ENCODE results near the gene FAAP20. TPM values are rescaled to one million over a fixed set of nuclear protein-coding genes. Genes with fewer than 3 reads are reported as not detected.

Gene FAAP20
- total and polyA plus RNA-seq, 9 donors, result 17.0 to 56.4 (median 45.2) TPM

- Histone ChIP-seq H3K27ac (ENCODE audit: low read length) (no peak overlapping the region), H3K9me3 (replicated peaks; ENCODE audit: control insufficient read depth, low read depth, low read length) (no peaks in the 10 kb centered on the region), H3K4me1 (ENCODE audit: control insufficient read depth, insufficient read depth, low read length) (peaks cover 81% of the 10 kb centered on the region), H3K27me3 (ENCODE audit: control insufficient read depth, insufficient read depth, low read length) (no peaks in the 10 kb centered on the region), H3K4me3 (ENCODE audit: low read length) (no peak overlapping the region), H3K36me3 (ENCODE audit: control insufficient read depth, insufficient read depth, low read length) (peaks cover 24% of the 10 kb centered on the region)
- WGBS (ENCODE audit: insufficient coverage), result 63% methylated on average over 12 of the region's 19 CpGs
- DNase-seq, result no peak
These were observed 43.2 kb upstream of the FAAP20 start for GRCh38 chr1:2237773-2238172.

- peaks cover 22% of the 10 kb centered on the region for H3K36me3 ChIP-seq (ENCODE audit: control insufficient read depth, insufficient read depth, low read length)
- H3K9me3 ChIP-seq (replicated peaks; ENCODE audit: control insufficient read depth, low read depth, low read length), result no peaks in the 10 kb centered on the region
- no peak overlapping the region for H3K4me3 ChIP-seq (ENCODE audit: low read length)
- H3K27me3 ChIP-seq (ENCODE audit: control insufficient read depth, insufficient read depth, low read length), result no peaks in the 10 kb centered on the region
- no peak overlapping the region for H3K27ac ChIP-seq (ENCODE audit: low read length)
- no peak for DNase-seq
- peaks cover 84% of the 10 kb centered on the region for H3K4me1 ChIP-seq (ENCODE audit: control insufficient read depth, insufficient read depth, low read length)
- WGBS (ENCODE audit: insufficient coverage), result 53% methylated on average over 24 of the region's 28 CpGs
These were observed 42.4 kb upstream of the FAAP20 start for GRCh38 chr1:2236695-2237677.

GRCh38 chr1:2235300-2235998 is 40.9 kb upstream of the FAAP20 start:
- WGBS (ENCODE audit: insufficient coverage), result 79% methylated on average over 18 of the region's 22 CpGs
- Histone ChIP-seq H3K27ac (ENCODE audit: low read length) (no peak overlapping the region), H3K4me3 (ENCODE audit: low read length) (no peak overlapping the region), H3K36me3 (ENCODE audit: control insufficient read depth, insufficient read depth, low read length) (peaks cover 10% of the 10 kb centered on the region), H3K9me3 (replicated peaks; ENCODE audit: control insufficient read depth, low read depth, low read length) (no peaks in the 10 kb centered on the region), H3K27me3 (ENCODE audit: control insufficient read depth, insufficient read depth, low read length) (no peaks in the 10 kb centered on the region), H3K4me1 (ENCODE audit: control insufficient read depth, insufficient read depth, low read length) (peaks cover 93% of the 10 kb centered on the region)
- DNase-seq, result no peak

- peak overlapping the region; percentile 71 for H3K27ac ChIP-seq (ENCODE audit: low read length)
- H3K36me3 ChIP-seq (ENCODE audit: control insufficient read depth, insufficient read depth, low read length), result peaks cover 10% of the 10 kb centered on the region
- WGBS (ENCODE audit: insufficient coverage), result no CpG with 5 or more reads among the region's 4 CpGs
- H3K4me1 ChIP-seq (ENCODE audit: control insufficient read depth, insufficient read depth, low read length), result peaks cover 93% of the 10 kb centered on the region
- H3K4me3 ChIP-seq (ENCODE audit: low read length), result no peak overlapping the region
- no peak for DNase-seq
- no peaks in the 10 kb centered on the region for H3K9me3 ChIP-seq (replicated peaks; ENCODE audit: control insufficient read depth, low read depth, low read length)
- no peaks in the 10 kb centered on the region for H3K27me3 ChIP-seq (ENCODE audit: control insufficient read depth, insufficient read depth, low read length)
These were observed 40.2 kb upstream of the FAAP20 start for GRCh38 chr1:2234762-2235113.

GRCh38 chr1:2233997-2234761 is 39.6 kb upstream of the FAAP20 start:
- Histone ChIP-seq H3K36me3 (ENCODE audit: control insufficient read depth, insufficient read depth, low read length) (peaks cover 10% of the 10 kb centered on the region), H3K27me3 (ENCODE audit: control insufficient read depth, insufficient read depth, low read length) (no peaks in the 10 kb centered on the region), H3K27ac (ENCODE audit: low read length) (peak overlapping the region; percentile 71), H3K4me3 (ENCODE audit: low read length) (peak overlapping the region; percentile 22), H3K9me3 (replicated peaks; ENCODE audit: control insufficient read depth, low read depth, low read length) (no peaks in the 10 kb centered on the region), H3K4me1 (ENCODE audit: control insufficient read depth, insufficient read depth, low read length) (peaks cover 89% of the 10 kb centered on the region)
- WGBS (ENCODE audit: insufficient coverage), result 15% methylated on average over 25 of the region's 27 CpGs
- peak; percentile 76 for DNase-seq

GRCh38 chr1:2233468-2233867 is 38.9 kb upstream of the FAAP20 start:
- Histone ChIP-seq H3K4me1 (ENCODE audit: control insufficient read depth, insufficient read depth, low read length) (peaks cover 82% of the 10 kb centered on the region), H3K36me3 (ENCODE audit: control insufficient read depth, insufficient read depth, low read length) (peaks cover 7% of the 10 kb centered on the region), H3K27me3 (ENCODE audit: control insufficient read depth, insufficient read depth, low read length) (no peaks in the 10 kb centered on the region), H3K27ac (ENCODE audit: low read length) (peak overlapping the region; percentile 2), H3K9me3 (replicated peaks; ENCODE audit: control insufficient read depth, low read depth, low read length) (no peaks in the 10 kb centered on the region), H3K4me3 (ENCODE audit: low read length) (no peak overlapping the region)
- 43% methylated on average over 9 of the region's 12 CpGs for WGBS (ENCODE audit: insufficient coverage)
- DNase-seq, result no peak

- Histone ChIP-seq H3K9me3 (replicated peaks; ENCODE audit: control insufficient read depth, low read depth, low read length) (no peaks in the 10 kb centered on the region), H3K4me3 (ENCODE audit: low read length) (peak overlapping the region; percentile 33), H3K27ac (ENCODE audit: low read length) (peak overlapping the region; percentile 79), H3K27me3 (ENCODE audit: control insufficient read depth, insufficient read depth, low read length) (no peaks in the 10 kb centered on the region), H3K4me1 (ENCODE audit: control insufficient read depth, insufficient read depth, low read length) (peaks cover 77% of the 10 kb centered on the region), H3K36me3 (ENCODE audit: control insufficient read depth, insufficient read depth, low read length) (peaks cover 4% of the 10 kb centered on the region)
- DNase-seq, result no peak
- 23% methylated on average over 21 of the region's 23 CpGs for whole genome bisulfite sequencing (ENCODE audit: insufficient coverage)
These were observed 38.4 kb upstream of the FAAP20 start for GRCh38 chr1:2232916-2233438.

- Histone ChIP-seq H3K27me3 (ENCODE audit: control insufficient read depth, insufficient read depth, low read length) (no peaks in the 10 kb centered on the region), H3K36me3 (ENCODE audit: control insufficient read depth, insufficient read depth, low read length) (peaks cover 3% of the 10 kb centered on the region), H3K4me1 (ENCODE audit: control insufficient read depth, insufficient read depth, low read length) (peaks cover 71% of the 10 kb centered on the region), H3K9me3 (replicated peaks; ENCODE audit: control insufficient read depth, low read depth, low read length) (no peaks in the 10 kb centered on the region), H3K27ac (ENCODE audit: low read length) (peak overlapping the region; percentile 79), H3K4me3 (ENCODE audit: low read length) (peak overlapping the region; percentile 33)
- no peak for DNase-seq
- WGBS (ENCODE audit: insufficient coverage), result 27% methylated on average over 9 of the region's 17 CpGs
These were observed 37.8 kb upstream of the FAAP20 start for GRCh38 chr1:2232255-2232915.

- Histone ChIP-seq H3K4me3 (ENCODE audit: low read length) (peak overlapping the region; percentile 65), H3K27me3 (ENCODE audit: control insufficient read depth, insufficient read depth, low read length) (no peaks in the 10 kb centered on the region), H3K9me3 (replicated peaks; ENCODE audit: control insufficient read depth, low read depth, low read length) (no peaks in the 10 kb centered on the region), H3K4me1 (ENCODE audit: control insufficient read depth, insufficient read depth, low read length) (peaks cover 68% of the 10 kb centered on the region), H3K36me3 (ENCODE audit: control insufficient read depth, insufficient read depth, low read length) (peaks cover 3% of the 10 kb centered on the region), H3K27ac (ENCODE audit: low read length) (peak overlapping the region; percentile 86)
- WGBS (ENCODE audit: insufficient coverage), result 14% methylated on average over 23 of the region's 26 CpGs
- peak; percentile 71 for DNase-seq
These were observed 37.1 kb upstream of the FAAP20 start for GRCh38 chr1:2231532-2232254.

All from muscle of leg (tissue), 11 donors.